Transverse colon (tissue), 4 donors: ENCODE results near the gene MS4A18.

Source experiments
- CTCF ChIP-seq, 5 experiments: fragments of 200-600 bp in 3 of 5; fragments of 450-650 bp in 2 of 5; sonication (generic) in 3 of 5; IDR thresholded peaks; 1 replicate in 2 of 5; 2 replicates in 3 of 5; pipeline ENCODE4 v1.5.1; 2016 to 2017; ENCODE audit warnings: antibody characterized with exemption in 5 of 5, inconsistent platforms in 3 of 5, mild to moderate bottlenecking in 2 of 5, moderate library complexity in 1 of 5
- EP300 ChIP-seq: sonication (generic); formaldehyde crosslinking; IDR thresholded peaks from one replicate; pipeline ENCODE4 v1.6.1; 2017; ENCODE audit warnings: antibody characterized with exemption, low read depth
- POLR2A ChIP-seq: fragments of 450-650 bp; IDR thresholded peaks from one replicate; pipeline ENCODE4 v1.6.1; 2016; ENCODE audit warnings: antibody characterized with exemption, mild to moderate bottlenecking, moderate library complexity
- POLR2AphosphoS5 ChIP-seq, 3 donors: sonication (generic); formaldehyde crosslinking; IDR thresholded peaks; one replicate each; pipeline ENCODE4 v1.6.1; 2016; ENCODE audit warnings: antibody characterized with exemption in 3 of 3

- TF ChIP-seq CTCF (IDR thresholded peaks at IDR 0.05) (no peak), POLR2A (no peak), EP300 (no peak), POLR2AphosphoS5 (IDR thresholded peaks at IDR 0.05) (no peak)
Observed at GRCh38 chr11:60781286-60781980, 56.9 kb downstream of the MS4A18 start.
